HL-60 (cell line): ENCODE measurements around the gene COL4A6.

ENCODE experiments used
- DNase-seq, 2 experiments: peaks; one replicate each; pipeline ENCODE4 v3.0.0-alpha.2; 2010 to 2020; ENCODE audit warnings: low read depth in 1 of 2, low spot score in 1 of 2
- H3K27ac ChIP-seq: fragments of 250-450 bp; sonication (Bioruptor Pico); replicated peaks from 2 replicates; pipeline ENCODE4 v1.5.1; 2020; ENCODE audit warnings: mild to moderate bottlenecking, moderate library complexity
- H3K27me3 ChIP-seq: fragments of 250-450 bp; sonication (Bioruptor Pico); 2 replicates; pipeline ENCODE4 v1.5.1; 2021; ENCODE audit warnings: mild to moderate bottlenecking, moderate library complexity; ENCODE audit not compliant: insufficient read depth, poor library complexity, severe bottlenecking
- H3K4me3 ChIP-seq: replicated peaks from 2 replicates; pipeline ENCODE4 v1.5.1; 2011; ENCODE audit warnings: mild to moderate bottlenecking, control low read depth, low read length; ENCODE audit not compliant: insufficient read depth
- CTCF ChIP-seq: IDR thresholded peaks from one replicate; pipeline ENCODE4 v1.5.1; 2011; ENCODE audit warnings: low read length, control low read depth, inconsistent platforms; ENCODE audit not compliant: insufficient read depth
- GABPA ChIP-seq: IDR thresholded peaks from 2 replicates; pipeline ENCODE4 v1.6.1; 2012; ENCODE audit warnings: low read depth
- POLR2AphosphoS5 ChIP-seq: IDR thresholded peaks from 2 replicates; pipeline ENCODE4 v1.6.1; 2012; ENCODE audit warnings: low read depth
- SPI1 ChIP-seq: IDR thresholded peaks from 2 replicates; pipeline ENCODE4 v1.6.1; 2012; ENCODE audit warnings: low read depth, mild to moderate bottlenecking, borderline replicate concordance
- TF ChIP-seq, protein P1 (sequence below): IDR thresholded peaks from 2 replicates; pipeline ENCODE4 v1.6.1; 2012; ENCODE audit warnings: low read depth; ENCODE audit not compliant: insufficient replicate concordance

Gene COL4A6

DNA sequence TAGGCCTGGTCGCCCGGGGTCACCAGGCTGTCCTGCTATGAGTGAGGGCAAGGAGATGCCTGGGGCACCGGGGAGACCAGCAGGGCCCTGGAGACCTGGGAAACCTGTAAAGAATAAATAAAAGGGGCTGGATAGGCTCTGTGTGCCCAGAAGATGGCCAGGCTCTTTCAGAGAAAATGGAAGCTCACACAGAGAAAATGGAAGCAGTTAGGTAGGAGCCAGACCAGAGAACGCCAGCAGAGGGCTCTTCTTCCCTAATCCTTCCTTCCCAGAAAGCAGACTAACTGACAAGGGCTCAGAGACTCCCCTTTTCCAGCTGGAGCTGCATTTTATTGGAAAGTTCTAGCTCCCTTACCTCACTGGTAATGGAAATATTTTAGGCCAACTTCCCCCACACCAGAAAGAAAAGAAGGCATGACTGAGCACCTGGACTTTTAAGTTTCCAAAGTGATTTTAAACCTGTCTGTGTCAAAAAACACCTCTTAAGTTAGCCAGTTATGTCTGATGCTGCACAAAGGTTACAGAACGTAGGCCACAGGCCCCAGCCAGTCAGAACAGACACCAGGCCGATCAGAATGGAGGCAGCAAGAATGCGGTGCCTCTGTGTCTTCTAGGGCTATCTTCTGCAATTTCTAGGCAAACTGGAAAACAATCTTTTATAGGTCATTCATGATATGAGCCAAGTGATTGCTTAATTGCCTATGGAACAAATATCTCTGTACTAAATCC is 272.7 kb downstream of the COL4A6 start:
- DNase-seq: peak in 1 of 2 experiments; percentile 3
- TF ChIP-seq, protein P1, sequence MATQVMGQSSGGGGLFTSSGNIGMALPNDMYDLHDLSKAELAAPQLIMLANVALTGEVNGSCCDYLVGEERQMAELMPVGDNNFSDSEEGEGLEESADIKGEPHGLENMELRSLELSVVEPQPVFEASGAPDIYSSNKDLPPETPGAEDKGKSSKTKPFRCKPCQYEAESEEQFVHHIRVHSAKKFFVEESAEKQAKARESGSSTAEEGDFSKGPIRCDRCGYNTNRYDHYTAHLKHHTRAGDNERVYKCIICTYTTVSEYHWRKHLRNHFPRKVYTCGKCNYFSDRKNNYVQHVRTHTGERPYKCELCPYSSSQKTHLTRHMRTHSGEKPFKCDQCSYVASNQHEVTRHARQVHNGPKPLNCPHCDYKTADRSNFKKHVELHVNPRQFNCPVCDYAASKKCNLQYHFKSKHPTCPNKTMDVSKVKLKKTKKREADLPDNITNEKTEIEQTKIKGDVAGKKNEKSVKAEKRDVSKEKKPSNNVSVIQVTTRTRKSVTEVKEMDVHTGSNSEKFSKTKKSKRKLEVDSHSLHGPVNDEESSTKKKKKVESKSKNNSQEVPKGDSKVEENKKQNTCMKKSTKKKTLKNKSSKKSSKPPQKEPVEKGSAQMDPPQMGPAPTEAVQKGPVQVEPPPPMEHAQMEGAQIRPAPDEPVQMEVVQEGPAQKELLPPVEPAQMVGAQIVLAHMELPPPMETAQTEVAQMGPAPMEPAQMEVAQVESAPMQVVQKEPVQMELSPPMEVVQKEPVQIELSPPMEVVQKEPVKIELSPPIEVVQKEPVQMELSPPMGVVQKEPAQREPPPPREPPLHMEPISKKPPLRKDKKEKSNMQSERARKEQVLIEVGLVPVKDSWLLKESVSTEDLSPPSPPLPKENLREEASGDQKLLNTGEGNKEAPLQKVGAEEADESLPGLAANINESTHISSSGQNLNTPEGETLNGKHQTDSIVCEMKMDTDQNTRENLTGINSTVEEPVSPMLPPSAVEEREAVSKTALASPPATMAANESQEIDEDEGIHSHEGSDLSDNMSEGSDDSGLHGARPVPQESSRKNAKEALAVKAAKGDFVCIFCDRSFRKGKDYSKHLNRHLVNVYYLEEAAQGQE: no peak
- TF ChIP-seq GABPA (no peak), SPI1 (no peak), POLR2AphosphoS5 (no peak), CTCF (no peak)
- no peak overlapping the region for H3K27ac ChIP-seq

DNA sequence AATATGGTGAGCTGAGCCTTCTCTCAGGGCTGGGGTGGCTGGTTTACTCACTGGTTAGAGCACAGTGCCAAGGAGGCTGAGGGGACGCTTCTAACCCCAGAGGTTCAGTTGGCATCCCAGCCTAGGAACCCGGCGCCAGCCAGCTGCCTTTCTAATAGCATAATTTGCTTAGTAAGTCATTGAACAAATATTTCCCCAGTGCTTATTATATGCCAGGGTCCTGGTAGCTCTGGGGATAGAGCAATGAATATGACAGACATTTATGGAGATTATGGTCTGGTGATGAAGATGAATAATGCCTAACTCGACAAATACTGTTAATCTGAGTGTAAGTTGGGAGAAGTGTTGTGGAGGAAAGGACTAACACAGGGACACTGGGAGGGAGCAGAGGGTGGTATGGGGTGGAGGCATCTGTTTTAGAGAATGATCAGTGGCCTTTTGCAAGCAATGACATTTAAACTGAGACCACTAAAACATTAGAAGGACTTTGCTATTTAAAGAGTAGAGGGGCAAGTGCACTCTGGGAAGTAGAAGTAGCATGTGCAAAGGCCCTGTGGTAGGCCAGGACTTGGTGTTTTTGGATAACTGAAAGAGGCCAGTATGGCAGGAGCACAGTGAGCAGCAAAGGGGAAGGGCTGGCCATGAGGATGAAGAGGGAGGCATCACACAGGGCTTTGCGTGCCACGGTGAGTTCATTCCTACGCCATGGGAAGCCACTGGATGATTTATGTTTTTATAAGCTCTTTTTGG is 274.7 kb downstream of the COL4A6 start:
- Histone ChIP-seq H3K27me3 (no peaks in the 10 kb centered on the region), H3K27ac (no peak overlapping the region), H3K4me3 (no peak overlapping the region)
- TF ChIP-seq, protein P1: no peak
- TF ChIP-seq SPI1 (no peak), CTCF (no peak), POLR2AphosphoS5 (no peak), GABPA (no peak)
- no peak for DNase-seq

More for the DNA sequence above, 272.7 kb downstream of the COL4A6 start:
- Histone ChIP-seq H3K27me3 (no peaks in the 10 kb centered on the region), H3K4me3 (no peak overlapping the region)

DNA sequence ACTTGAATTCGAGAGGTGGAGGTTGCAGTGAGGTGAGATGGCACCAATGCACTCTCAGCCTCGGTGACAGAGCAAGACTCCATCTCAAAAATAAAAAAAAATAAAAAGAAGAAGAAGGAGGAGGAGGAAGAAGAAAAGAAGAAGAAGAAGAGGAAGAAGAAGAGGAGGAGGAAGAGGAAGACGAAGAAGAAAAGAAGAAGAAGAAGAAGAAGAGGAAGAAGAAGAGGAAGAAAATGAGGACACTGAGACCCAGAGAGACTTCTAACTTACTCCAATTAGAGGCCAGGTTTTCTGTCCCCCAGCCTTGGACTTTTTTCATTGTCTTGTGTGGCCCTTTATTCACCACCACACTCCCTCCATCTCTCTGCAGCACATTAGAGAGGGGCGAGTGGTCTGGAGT is 276.0 kb downstream of the COL4A6 start:
- no peak for TF ChIP-seq CTCF
- TF ChIP-seq POLR2AphosphoS5: no peak
- TF ChIP-seq GABPA: no peak
- TF ChIP-seq SPI1: no peak
- TF ChIP-seq, protein P1: no peak

More for the DNA sequence above, 276.0 kb downstream of the COL4A6 start:
- Histone ChIP-seq H3K4me3 (no peak overlapping the region), H3K27ac (no peak overlapping the region), H3K27me3 (no peaks in the 10 kb centered on the region)
- no peak for DNase-seq
